Skeletal muscle tissue (tissue), 4 donors: ENCODE results near the gene PUS7. TPM values are rescaled to one million over a fixed set of nuclear protein-coding genes. Genes with fewer than 3 reads are reported as not detected.

Experiments used
- H3K27ac ChIP-seq: one replicate; pipeline ENCODE4 v1.7.0; 2013; ENCODE audit warnings: mild to moderate bottlenecking, low read depth, low read length, inconsistent platforms
- H3K27me3 ChIP-seq, 3 donors: one replicate each; pipeline ENCODE4 v1.7.0; 2013; ENCODE audit warnings: low read length in 3 of 3; ENCODE audit not compliant: control insufficient read depth in 3 of 3, insufficient read depth in 3 of 3
- H3K36me3 ChIP-seq, 3 donors: one replicate each; pipeline ENCODE4 v1.7.0; 2013; ENCODE audit warnings: low read length in 3 of 3; ENCODE audit not compliant: control insufficient read depth in 3 of 3, insufficient read depth in 3 of 3
- H3K4me1 ChIP-seq, 3 donors: one replicate each; pipeline ENCODE4 v1.7.0; 2013; ENCODE audit warnings: low read length in 3 of 3, mild to moderate bottlenecking in 3 of 3; ENCODE audit not compliant: control insufficient read depth in 3 of 3, insufficient read depth in 3 of 3
- H3K4me3 ChIP-seq, 3 donors: one replicate each; pipeline ENCODE4 v1.7.0; 2013; ENCODE audit warnings: low read length in 3 of 3
- H3K9ac ChIP-seq, 3 donors: one replicate each; pipeline ENCODE4 v1.7.0; 2013; ENCODE audit warnings: low read length in 3 of 3, mild to moderate bottlenecking in 3 of 3, moderate library complexity in 2 of 3, low read depth in 1 of 3
- H3K9me3 ChIP-seq, 3 donors: one replicate each; pipeline ENCODE4 v1.7.0; 2013; ENCODE audit warnings: low read length in 3 of 3; ENCODE audit not compliant: control insufficient read depth in 3 of 3
- total RNA-seq: library from RNA; depleted of rRNA; stranded (reverse); fragments of >200 nt; gene quantifications from one replicate; pipeline ENCODE4 v1.2.3, GENCODE V29; 2014
- donor health status: Osteomylitis.

The PUS7 gene
- 17.2 TPM for total RNA-seq

GRCh38 chr7:105521717-105522463 lies at the start of gene PUS7:
TSS of gene PUS7 (minus strand) at chr7:105522271. CDS start at chr7:105508512, 13,759 bp downstream.
- Histone ChIP-seq H3K27ac (peak within 1 kb of the TSS; percentile 64), H3K36me3 (peaks cover 0 to 5% (median 0%) of the 10 kb centered on the region in 3 donors), H3K4me3 (peak within 1 kb of the TSS; percentile 80 to 94 (median 88)), H3K9ac (peak within 1 kb of the TSS; percentile 78 to 91 (median 89)), H3K4me1 (peaks cover 10 to 12% (median 11%) of the 10 kb centered on the region in 3 donors), H3K27me3 (no peaks in the 10 kb centered on the region), H3K9me3 (no peaks in the 10 kb centered on the region)

- Histone ChIP-seq H3K27ac (no peak overlapping the region), H3K4me3 (no peak overlapping the region), H3K9me3 (no peaks in the 10 kb centered on the region), H3K4me1 (no peaks in the 10 kb centered on the region), H3K36me3 (peaks cover 16 to 39% (median 25%) of the 10 kb centered on the region in 3 donors), H3K27me3 (no peaks in the 10 kb centered on the region), H3K9ac (no peak overlapping the region)
Measured at GRCh38 chr7:105567821-105568220, 45.8 kb upstream of the PUS7 start.

GRCh38 chr7:105567024-105567423 lies 45.0 kb upstream of the PUS7 start:
- Histone ChIP-seq H3K9ac (no peak overlapping the region), H3K9me3 (no peaks in the 10 kb centered on the region), H3K4me1 (no peaks in the 10 kb centered on the region), H3K27me3 (no peaks in the 10 kb centered on the region), H3K36me3 (peaks cover 16 to 39% (median 28%) of the 10 kb centered on the region in 3 donors), H3K27ac (no peak overlapping the region), H3K4me3 (no peak overlapping the region)

GRCh38 chr7:105565190-105565589 lies 43.1 kb upstream of the PUS7 start:
- no peaks in the 10 kb centered on the region for H3K9me3 ChIP-seq
- H3K4me1 ChIP-seq: no peaks in the 10 kb centered on the region
- H3K36me3 ChIP-seq: peaks cover 17 to 39% (median 33%) of the 10 kb centered on the region in 3 donors
- H3K4me3 ChIP-seq: no peak overlapping the region
- H3K9ac ChIP-seq: no peak overlapping the region
- H3K27ac ChIP-seq: no peak overlapping the region
- no peaks in the 10 kb centered on the region for H3K27me3 ChIP-seq

GRCh38 chr7:105559926-105560325 lies 37.9 kb upstream of the PUS7 start:
- H3K36me3 ChIP-seq: peaks cover 28 to 39% (median 34%) of the 10 kb centered on the region in 3 donors

GRCh38 chr7:105538339-105538738 lies 16.3 kb upstream of the PUS7 start:
- Histone ChIP-seq H3K9ac (no peak overlapping the region), H3K4me3 (no peak overlapping the region), H3K4me1 (peaks cover under 1 to 3% (median 3%) of the 10 kb centered on the region in 3 donors), H3K36me3 (peaks cover 11 to 35% (median 32%) of the 10 kb centered on the region in 3 donors), H3K27ac (no peak overlapping the region), H3K9me3 (no peaks in the 10 kb centered on the region), H3K27me3 (no peaks in the 10 kb centered on the region)

More at GRCh38 chr7:105559926-105560325, 37.9 kb upstream of the PUS7 start:
- H3K4me3 ChIP-seq: no peak overlapping the region
- no peak overlapping the region for H3K27ac ChIP-seq
- no peaks in the 10 kb centered on the region for H3K27me3 ChIP-seq
- H3K9me3 ChIP-seq: no peaks in the 10 kb centered on the region
- H3K4me1 ChIP-seq: no peaks in the 10 kb centered on the region
- no peak overlapping the region for H3K9ac ChIP-seq

GRCh38 chr7:105532709-105533460 lies 10.8 kb upstream of the PUS7 start:
- H3K9me3 ChIP-seq: no peaks in the 10 kb centered on the region
- H3K9ac ChIP-seq: peak overlapping the region; percentile 96 to 100 (median 98)
- peaks cover 9 to 16% (median 11%) of the 10 kb centered on the region in 3 donors for H3K4me1 ChIP-seq
- peak overlapping the region; percentile 67 for H3K27ac ChIP-seq
- peaks cover 0 to 12% (median 6%) of the 10 kb centered on the region in 3 donors for H3K36me3 ChIP-seq
- H3K27me3 ChIP-seq: no peaks in the 10 kb centered on the region
- peak overlapping the region; percentile 96 to 100 (median 98) for H3K4me3 ChIP-seq

GRCh38 chr7:105531792-105532671 lies 10.0 kb upstream of the PUS7 start, which contains the start of gene RINT1:
TSS of gene RINT1 (plus strand) at chr7:105532201. CDS start at chr7:105532316, 115 bp downstream.
- Histone ChIP-seq H3K9ac (peak within 1 kb of the TSS; percentile 96 to 100 (median 98)), H3K27ac (peak within 1 kb of the TSS; percentile 67), H3K4me3 (peak within 1 kb of the TSS; percentile 96 to 100 (median 98)), H3K9me3 (no peaks in the 10 kb centered on the region), H3K36me3 (peaks cover 0 to 10% (median 5%) of the 10 kb centered on the region in 3 donors), H3K4me1 (peaks cover 9 to 16% (median 11%) of the 10 kb centered on the region in 3 donors), H3K27me3 (no peaks in the 10 kb centered on the region)

GRCh38 chr7:105530546-105530945 lies 8.5 kb upstream of the PUS7 start:
- H3K36me3 ChIP-seq: peaks cover 0 to 5% (median 3%) of the 10 kb centered on the region in 3 donors
- no peaks in the 10 kb centered on the region for H3K9me3 ChIP-seq
- H3K4me3 ChIP-seq: no peak overlapping the region
- H3K27me3 ChIP-seq: no peaks in the 10 kb centered on the region
- no peak overlapping the region for H3K9ac ChIP-seq
- H3K4me1 ChIP-seq: peaks cover 9 to 16% (median 11%) of the 10 kb centered on the region in 3 donors
- no peak overlapping the region for H3K27ac ChIP-seq
